RWPE2 (cell line): ENCODE results near the gene SAP130.

Experiments used
- ATAC-seq: fragments of 200-7000 bp; cut with Tn5 transposase; 3 replicates; pipeline ENCODE4 v1.9.1; 2021; ENCODE audit warnings: low read depth
- DNase-seq: peaks from one replicate; pipeline ENCODE4 v3.0.0-alpha.2; 2020; ENCODE audit warnings: low spot score
- H3K27ac ChIP-seq: fragments of 450-650 bp; 2 replicates; pipeline ENCODE4 v1.5.1; 2017; ENCODE audit warnings: mild to moderate bottlenecking; ENCODE audit not compliant: poor library complexity, severe bottlenecking
- H3K27me3 ChIP-seq: fragments of 250-450 bp; sonication (Bioruptor Pico); 2 replicates; pipeline ENCODE4 v1.5.1; 2021; ENCODE audit warnings: mild to moderate bottlenecking, moderate library complexity; ENCODE audit not compliant: insufficient read depth, poor library complexity, severe bottlenecking
- H3K36me3 ChIP-seq: fragments of 250-450 bp; sonication (Bioruptor Pico); 2 replicates; pipeline ENCODE4 v1.5.1; 2020; ENCODE audit warnings: low read depth, mild to moderate bottlenecking, moderate library complexity
- H3K4me1 ChIP-seq: fragments of 250-450 bp; sonication (Bioruptor Pico); 2 replicates; pipeline ENCODE4 v1.5.1; 2021; ENCODE audit warnings: mild to moderate bottlenecking, moderate library complexity; ENCODE audit not compliant: insufficient read depth, poor library complexity, severe bottlenecking
- H3K4me3 ChIP-seq: fragments of 250-450 bp; sonication (Bioruptor Pico); 2 replicates; pipeline ENCODE4 v1.5.1; 2021; ENCODE audit warnings: mild to moderate bottlenecking, moderate library complexity; ENCODE audit not compliant: severe bottlenecking
- H3K9me3 ChIP-seq: fragments of 250-450 bp; sonication (Bioruptor Pico); 2 replicates; pipeline ENCODE4 v1.5.1; 2021; ENCODE audit warnings: mild to moderate bottlenecking, moderate library complexity; ENCODE audit not compliant: severe bottlenecking
- CTCF ChIP-seq: fragments of 450-650 bp; IDR thresholded peaks from one replicate; pipeline ENCODE4 v1.5.1; 2017; ENCODE audit warnings: mild to moderate bottlenecking, moderate library complexity; ENCODE audit not compliant: poor library complexity, severe bottlenecking

The SAP130 gene

GRCh38 chr2:127906206-127906926 is 121.5 kb downstream of the SAP130 start:
- H3K4me3 ChIP-seq = no peak overlapping the region
- H3K36me3 ChIP-seq = no peaks in the 10 kb centered on the region
- ATAC-seq = peak; percentile 43; the same call in 1 of the 3 replicates

GRCh38 chr2:127901339-127902056 is 126.4 kb downstream of the SAP130 start:
- H3K27me3 ChIP-seq = no peaks in the 10 kb centered on the region
- H3K27ac ChIP-seq = no peak overlapping the region
- H3K36me3 ChIP-seq = no peaks in the 10 kb centered on the region
- H3K4me1 ChIP-seq = no peaks in the 10 kb centered on the region
- no peak for TF ChIP-seq CTCF
- DNase-seq = no peak
- ATAC-seq = no peak
- H3K4me3 ChIP-seq = no peak overlapping the region
- no peaks in the 10 kb centered on the region for H3K9me3 ChIP-seq

More at GRCh38 chr2:127906206-127906926, 121.5 kb downstream of the SAP130 start:
- H3K4me1 ChIP-seq = no peaks in the 10 kb centered on the region
- DNase-seq = no peak
- no peaks in the 10 kb centered on the region for H3K9me3 ChIP-seq
- no peaks in the 10 kb centered on the region for H3K27me3 ChIP-seq
- H3K27ac ChIP-seq = no peak overlapping the region
- TF ChIP-seq CTCF = no peak

GRCh38 chr2:127897531-127898211 is 130.2 kb downstream of the SAP130 start:
- no peak overlapping the region for H3K4me3 ChIP-seq
- ATAC-seq (no peak), DNase-seq (no peak)
- no peaks in the 10 kb centered on the region for H3K9me3 ChIP-seq
- H3K27me3 ChIP-seq = no peaks in the 10 kb centered on the region
- H3K27ac ChIP-seq = no peak overlapping the region
- no peaks in the 10 kb centered on the region for H3K4me1 ChIP-seq
- no peak for TF ChIP-seq CTCF
- no peaks in the 10 kb centered on the region for H3K36me3 ChIP-seq

- no peak overlapping the region for H3K4me3 ChIP-seq
- TF ChIP-seq CTCF = no peak
- H3K27ac ChIP-seq = no peak overlapping the region
- no peak for ATAC-seq
- H3K27me3 ChIP-seq = no peaks in the 10 kb centered on the region
- no peak for DNase-seq
- H3K36me3 ChIP-seq = no peaks in the 10 kb centered on the region
- H3K9me3 ChIP-seq = no peaks in the 10 kb centered on the region
- H3K4me1 ChIP-seq = no peaks in the 10 kb centered on the region
Measured at GRCh38 chr2:127893494-127893893, 134.4 kb downstream of the SAP130 start.
